PC-9 (cell line): ENCODE results near the gene NLN.

Experiments used
- EZH2 ChIP-seq: fragments of 200-600 bp; sonication (generic); IDR thresholded peaks from 2 replicates; pipeline ENCODE4 v1.8.0; 2017; ENCODE audit warnings: antibody characterized with exemption, low read depth
- TF ChIP-seq, protein P1 (sequence below): fragments of 200-600 bp; sonication (generic); conservative IDR thresholded peaks from 2 replicates; pipeline ENCODE4 v1.6.1; 2017; ENCODE audit warnings: mixed run types, antibody characterized with exemption, mild to moderate bottlenecking, moderate library complexity

- no peak for TF ChIP-seq EZH2
- TF ChIP-seq, protein P1, sequence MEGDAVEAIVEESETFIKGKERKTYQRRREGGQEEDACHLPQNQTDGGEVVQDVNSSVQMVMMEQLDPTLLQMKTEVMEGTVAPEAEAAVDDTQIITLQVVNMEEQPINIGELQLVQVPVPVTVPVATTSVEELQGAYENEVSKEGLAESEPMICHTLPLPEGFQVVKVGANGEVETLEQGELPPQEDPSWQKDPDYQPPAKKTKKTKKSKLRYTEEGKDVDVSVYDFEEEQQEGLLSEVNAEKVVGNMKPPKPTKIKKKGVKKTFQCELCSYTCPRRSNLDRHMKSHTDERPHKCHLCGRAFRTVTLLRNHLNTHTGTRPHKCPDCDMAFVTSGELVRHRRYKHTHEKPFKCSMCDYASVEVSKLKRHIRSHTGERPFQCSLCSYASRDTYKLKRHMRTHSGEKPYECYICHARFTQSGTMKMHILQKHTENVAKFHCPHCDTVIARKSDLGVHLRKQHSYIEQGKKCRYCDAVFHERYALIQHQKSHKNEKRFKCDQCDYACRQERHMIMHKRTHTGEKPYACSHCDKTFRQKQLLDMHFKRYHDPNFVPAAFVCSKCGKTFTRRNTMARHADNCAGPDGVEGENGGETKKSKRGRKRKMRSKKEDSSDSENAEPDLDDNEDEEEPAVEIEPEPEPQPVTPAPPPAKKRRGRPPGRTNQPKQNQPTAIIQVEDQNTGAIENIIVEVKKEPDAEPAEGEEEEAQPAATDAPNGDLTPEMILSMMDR = no peak
These were observed 70.0 kb downstream of the NLN start for GRCh38 chr5:65791712-65792673.
